Raji (cell line): Measurements from ENCODE around the gene COPS9.
A peak's percentile ranks its signal among the peaks of the same experiment; 100 is the strongest.

Source experiments
- POLR2A ChIP-seq: IDR thresholded peaks from 2 replicates; pipeline ENCODE4 v1.6.1; 2011; ENCODE audit warnings: low read depth, low read length, control low read depth; ENCODE audit not compliant: insufficient read depth

COPS9 gene

DNA sequence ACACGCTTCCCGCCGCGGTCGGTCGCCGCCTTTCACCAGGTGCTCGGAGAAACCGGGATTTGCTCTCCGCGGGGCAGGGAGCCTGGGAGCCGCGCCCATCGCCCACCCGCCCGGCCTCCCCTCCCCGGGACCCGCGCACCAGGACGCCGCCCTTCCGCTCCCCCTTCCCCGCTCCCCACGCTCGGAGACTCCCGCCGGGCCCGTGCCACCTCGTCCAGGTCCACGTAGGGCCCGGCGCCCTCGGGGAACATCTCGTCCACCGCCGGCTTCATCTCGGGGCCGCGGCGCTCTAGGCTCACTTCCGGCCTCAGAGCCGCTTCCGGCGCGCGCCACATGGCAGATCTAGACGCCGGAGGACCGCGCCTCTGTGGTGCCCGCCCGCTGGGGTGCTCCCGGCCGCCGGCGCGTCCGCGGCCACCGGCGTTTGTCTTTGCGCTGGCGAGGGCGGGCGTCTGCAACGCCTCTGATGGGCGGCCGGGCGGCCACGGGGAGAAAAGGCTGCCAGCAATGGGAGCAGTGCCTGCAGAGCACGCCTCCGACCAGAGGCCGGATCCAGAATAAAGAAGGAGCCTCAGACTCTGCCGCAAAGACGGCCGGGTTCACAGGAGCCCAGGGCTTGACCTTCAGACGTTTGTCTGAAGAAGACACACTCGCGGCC, at the start of gene COPS9:
Gene COPS9, minus strand, starts transcription at position 293 of the 658 bp plus-strand sequence. Its CDS starts 21 bp downstream, at position 272.
- peak; percentile 75 for TF ChIP-seq POLR2A

DNA sequence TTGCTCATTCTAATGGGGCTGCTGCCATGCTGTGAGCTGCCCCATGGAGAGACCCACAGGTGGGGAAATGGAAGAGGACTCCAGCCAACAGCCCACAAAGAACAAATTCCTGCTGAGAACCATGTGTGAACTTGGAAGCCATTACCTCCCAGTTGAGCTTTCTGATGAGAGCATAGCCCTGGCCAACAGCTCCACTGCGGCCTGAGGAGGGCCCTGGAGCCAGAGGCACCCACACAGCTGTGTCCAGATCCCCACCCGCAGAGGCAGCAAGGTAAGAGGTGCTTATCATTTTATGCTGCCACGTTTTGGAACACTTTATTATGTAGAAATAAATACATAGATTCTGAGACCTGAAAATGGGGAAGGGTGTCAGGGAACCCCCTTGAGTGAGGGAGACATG, 48.6 kb upstream of the COPS9 start:
- no peak for TF ChIP-seq POLR2A

DNA sequence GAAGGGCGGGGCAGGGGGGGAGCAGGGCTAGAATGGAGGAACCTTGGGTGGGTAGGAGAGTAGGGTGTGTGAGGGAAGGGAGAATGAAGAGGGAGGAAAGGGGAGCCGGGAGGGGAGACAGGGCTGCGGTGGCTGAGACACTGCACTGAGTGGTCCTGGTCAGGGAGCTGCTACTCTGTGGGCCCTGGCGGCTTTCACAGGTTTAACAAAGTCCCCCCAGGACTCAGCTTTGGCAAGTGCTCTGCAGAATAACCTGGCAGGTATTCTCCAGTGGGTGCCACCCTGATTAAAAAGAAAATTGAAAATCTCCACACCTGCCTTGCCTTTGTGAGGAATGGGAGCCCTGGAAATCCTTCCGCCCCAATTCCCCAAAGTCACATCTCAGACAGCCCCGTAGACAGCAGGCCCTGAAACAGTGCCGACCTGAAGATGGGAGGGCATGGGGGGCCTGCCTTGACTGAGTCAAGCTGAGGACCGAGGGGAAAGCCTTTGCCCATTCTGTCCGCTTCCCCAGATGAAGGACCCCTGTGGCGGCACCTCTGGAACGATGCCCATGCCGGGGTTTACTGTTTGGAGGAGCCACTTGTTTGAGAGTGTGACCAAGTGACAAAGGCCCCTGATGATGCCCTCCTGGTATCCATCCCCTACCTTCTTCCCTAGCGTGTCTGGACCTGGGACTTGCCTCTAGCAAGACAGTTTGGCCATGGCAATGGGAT, 47.9 kb upstream of the COPS9 start:
- no peak for TF ChIP-seq POLR2A

DNA sequence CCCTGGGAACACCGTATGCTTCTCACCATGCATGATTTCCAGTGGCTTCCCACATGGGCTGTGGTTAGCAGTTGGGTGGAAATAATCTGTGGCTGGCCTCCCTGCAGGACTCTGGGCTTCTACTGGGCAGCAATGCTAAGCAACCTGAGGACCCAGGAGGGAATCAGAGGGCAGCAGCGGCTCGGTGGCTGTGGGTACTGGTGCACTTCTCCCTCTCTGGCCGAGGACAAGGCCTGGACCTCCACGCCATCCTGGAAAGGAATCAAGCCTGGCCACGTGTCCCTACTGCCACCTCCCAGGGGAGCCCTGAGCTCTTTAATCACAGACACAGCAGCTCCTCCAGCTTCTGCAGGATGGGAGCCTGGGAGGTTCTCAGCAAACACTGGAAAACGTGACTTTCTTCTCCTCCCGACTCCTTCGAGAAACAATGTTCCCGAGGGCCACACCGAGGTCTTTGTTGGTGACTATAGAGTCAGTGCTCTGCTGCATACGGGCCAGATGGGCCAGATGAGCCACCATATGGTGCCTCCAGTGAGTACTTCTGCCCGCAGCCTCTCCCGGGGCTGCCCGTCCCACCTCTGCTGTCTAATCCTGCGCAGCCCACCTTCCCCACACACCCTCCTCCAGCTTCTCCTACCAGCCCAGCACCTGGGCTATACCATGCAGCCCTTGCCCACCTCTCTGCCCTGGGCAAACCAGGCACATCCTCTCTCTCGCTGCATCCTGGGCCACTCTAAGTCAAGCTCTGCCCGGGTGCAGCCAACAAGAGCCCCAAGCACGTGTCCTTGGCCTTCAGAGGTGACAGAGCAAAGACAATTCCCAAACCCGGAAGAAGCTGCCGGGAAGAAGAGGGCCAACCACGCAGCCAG, 47.1 kb upstream of the COPS9 start:
- TF ChIP-seq POLR2A, result no peak

DNA sequence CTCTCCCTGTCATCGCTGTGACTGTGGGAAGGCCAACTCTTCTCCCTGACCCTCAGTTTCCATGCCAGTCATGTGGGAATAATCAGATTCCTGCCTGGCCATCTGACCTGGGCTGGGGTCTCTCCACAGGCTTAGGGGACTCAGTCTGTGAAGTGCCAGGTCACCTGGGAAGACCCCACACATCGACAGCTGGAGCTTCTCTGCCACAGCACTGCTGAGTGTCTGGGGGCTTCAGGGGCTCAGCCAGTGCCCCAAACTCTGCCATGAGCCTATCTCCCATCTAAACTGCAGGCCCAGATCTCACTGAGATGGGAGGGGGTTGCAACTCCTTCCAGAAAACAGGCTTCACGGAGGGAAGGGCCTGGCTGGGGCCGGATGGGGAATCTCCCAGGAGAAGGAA, 46.4 kb upstream of the COPS9 start:
- no peak for TF ChIP-seq POLR2A

DNA sequence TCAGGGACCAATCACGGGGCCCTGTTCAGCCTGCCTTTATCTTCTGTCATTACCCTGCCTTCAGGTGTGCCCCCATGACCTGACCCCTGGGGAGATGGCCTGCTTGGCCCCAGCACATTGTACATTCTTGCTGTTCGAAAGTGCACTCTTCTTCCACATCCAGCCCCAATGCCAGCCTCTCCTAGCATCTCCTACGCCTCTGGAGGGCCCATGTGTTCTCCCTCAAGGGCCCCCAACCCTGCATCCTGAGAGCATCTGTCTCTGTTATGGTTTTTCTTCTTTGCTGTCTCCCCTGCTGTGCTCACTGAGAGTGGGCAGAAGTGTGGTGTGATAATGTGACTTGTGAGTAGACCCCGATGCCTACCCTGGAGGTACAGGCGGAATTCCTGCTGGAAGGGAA, 45.9 kb upstream of the COPS9 start:
- TF ChIP-seq POLR2A, result no peak

DNA sequence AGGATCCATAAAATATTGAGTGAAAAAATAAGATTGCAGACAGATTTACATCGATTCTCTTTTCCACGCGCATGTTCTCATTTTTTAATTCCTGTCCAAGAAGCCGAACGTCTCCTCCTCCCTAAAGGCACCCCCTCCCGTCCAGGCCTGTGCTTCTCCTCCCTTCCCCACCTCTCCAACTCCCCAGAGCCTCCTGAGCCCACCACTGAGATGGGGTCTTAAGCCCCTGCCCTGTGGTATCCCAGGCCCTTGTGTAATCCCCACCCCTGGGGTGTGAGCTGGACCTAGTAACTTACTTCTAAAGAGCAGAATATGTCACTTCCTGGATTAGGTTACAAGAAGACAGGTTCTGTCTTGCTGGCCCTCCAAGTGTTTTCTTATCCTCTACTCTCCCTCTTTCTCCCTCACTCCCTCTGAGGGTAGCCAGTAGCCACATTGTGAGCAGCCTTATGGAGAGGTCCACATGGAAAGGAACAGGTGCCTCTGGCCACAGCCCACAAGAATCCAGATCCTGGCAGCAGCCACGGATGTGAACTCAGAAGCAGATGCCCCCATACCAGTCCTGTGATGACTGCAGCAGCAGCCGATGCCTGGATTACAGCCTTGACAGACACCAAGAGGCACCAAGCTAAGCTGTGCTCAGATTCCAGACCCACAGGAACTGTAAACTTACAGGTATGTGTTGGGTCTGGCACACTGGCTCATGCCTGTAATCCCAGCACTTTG, 44.0 kb upstream of the COPS9 start:
- TF ChIP-seq POLR2A, result no peak

DNA sequence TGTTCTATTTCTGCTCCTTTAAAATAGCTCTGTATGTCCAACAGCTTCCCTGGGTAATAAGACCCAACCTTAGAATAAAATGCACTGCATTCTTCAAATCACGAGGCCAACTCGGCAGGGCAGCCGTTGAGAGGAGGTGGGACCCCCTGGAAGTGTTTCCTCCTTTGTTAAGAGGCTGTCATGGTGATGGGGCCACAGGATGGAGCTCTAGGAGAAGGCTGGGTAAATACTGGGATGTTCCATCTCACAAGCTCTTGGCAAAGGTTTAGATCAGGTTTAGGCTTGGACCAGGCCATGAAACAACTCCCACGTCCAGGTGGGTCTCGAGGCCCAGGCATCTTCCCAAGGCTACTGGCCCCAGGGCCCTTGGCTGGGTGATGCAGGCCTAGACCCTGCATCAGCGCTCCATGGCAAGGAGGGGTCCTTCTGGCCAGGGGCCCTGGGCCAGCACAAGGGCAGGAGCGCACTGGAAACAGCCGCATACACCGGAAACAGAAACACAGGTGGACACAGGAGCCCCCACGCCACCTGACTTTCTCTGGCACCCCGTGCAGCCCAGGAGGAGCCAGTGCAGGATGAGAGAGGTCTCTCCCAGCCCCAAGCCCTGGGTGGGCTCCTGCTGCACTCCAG, 43.2 kb upstream of the COPS9 start:
- no peak for TF ChIP-seq POLR2A

DNA sequence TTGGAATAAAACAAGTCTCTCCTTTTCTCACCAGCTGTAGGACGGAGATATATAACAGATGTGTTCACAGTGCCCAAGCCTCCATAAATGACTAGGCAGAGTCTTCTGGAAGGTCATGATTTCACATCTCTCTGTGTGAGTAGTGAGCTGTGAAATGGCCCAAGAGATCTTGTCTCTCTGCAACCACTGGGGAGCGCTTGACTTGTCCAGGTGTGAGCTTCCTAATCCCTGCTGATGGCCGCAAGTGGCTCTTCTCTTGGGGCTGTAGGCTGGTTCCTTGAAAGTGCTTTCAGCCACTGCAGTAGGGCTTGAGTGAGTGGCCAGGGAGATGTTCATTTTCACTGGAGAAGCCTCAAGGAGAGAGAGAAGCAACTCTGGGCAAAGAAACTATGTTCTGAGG, 42.5 kb upstream of the COPS9 start:
- no peak for TF ChIP-seq POLR2A

DNA sequence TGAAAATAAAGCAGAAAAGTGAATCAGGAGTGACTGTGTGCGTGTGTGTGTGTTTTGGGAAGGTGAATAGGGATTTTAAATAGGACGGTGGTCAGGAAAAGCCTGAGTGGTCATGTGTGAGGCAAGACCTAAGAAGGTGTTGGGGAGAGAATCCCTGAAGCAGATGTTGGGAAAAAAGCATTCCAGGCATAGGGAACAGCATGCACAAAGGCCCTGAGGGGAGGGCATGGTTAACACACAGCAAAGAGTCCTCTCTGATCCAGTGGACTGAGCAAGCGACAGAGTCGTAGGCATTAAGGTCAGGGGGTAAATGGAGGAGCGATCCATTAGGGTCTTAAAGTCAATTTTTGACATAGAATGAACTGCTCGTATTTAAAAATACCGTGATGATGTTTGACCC, 38.4 kb upstream of the COPS9 start:
- TF ChIP-seq POLR2A, result no peak

DNA sequence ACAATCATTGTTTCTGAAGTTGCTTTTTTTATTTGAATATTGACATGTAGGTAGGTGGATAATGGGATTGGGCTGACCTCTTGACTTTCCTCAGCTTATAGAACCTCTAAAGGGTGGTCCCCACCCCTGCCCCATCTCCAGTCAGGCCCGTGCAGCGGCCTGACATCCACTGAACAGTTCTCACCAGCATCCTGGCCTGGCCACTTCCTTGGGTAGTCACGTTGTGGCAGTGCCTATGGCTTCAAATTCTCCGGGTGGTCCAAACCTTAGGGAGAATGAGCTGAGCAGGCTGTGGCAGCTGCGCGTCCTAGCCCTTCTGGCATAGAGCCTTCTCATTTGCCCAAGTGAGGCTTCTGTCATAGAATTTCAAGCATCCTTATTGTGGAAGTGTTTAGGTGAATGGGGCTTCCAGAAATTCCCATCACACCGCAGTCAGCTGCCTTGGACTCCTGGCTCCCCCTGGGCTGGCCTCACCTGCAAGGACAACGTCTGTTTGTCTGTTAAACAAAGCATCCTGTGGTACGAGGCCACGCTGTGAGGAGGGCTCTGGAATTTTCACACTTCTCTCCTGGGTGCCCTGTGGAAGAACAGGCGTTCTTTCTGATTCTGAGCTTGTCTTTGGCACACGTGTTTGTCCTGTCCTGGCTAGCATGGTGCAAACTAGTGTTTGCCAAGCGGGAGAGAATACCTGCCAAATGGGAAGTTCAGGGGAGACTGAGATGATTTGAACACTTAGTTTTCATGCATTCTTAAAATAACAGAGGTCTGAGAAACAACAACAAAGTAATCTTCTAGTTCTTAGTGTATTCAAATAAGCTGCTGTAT, 36.2 kb upstream of the COPS9 start:
- no peak for TF ChIP-seq POLR2A

DNA sequence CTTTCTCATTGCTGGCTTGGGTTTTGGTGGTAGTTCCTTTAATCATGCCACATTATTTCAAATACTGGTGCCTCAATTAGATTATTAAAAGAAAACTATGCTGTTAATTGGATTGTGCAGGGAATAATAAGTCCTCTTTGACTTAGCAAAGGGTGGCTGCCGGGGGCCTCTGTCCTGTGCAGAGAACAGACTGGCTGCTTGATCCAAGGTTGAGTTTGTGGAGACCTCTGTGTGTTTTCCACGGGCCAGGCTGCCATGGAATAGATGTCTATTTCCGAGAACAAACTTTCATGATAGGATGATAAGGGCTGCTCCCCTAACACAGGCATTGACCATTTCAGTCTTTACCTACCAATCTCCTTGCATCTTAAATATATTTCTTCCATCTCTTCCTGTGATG, 34.8 kb upstream of the COPS9 start:
- no peak for TF ChIP-seq POLR2A

DNA sequence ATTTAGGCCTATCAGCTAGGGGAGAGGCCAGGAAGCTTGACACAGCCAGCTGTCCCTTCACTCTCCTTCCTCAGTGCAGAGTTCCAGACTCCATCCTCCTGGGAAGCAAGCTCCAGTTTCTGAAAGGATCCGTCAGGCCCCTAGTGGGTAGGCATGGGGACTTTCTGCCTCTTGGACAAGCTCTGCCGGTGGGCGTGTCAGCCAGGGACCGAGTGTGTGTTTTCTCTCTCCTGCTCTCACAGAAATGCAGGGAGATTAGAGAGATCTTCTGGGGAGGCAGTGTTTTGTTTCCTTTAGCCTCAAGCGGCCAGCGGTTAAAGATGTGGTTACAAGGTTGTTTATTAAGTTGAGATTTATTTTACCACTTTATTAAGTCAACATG, 34.2 kb upstream of the COPS9 start:
- no peak for TF ChIP-seq POLR2A

DNA sequence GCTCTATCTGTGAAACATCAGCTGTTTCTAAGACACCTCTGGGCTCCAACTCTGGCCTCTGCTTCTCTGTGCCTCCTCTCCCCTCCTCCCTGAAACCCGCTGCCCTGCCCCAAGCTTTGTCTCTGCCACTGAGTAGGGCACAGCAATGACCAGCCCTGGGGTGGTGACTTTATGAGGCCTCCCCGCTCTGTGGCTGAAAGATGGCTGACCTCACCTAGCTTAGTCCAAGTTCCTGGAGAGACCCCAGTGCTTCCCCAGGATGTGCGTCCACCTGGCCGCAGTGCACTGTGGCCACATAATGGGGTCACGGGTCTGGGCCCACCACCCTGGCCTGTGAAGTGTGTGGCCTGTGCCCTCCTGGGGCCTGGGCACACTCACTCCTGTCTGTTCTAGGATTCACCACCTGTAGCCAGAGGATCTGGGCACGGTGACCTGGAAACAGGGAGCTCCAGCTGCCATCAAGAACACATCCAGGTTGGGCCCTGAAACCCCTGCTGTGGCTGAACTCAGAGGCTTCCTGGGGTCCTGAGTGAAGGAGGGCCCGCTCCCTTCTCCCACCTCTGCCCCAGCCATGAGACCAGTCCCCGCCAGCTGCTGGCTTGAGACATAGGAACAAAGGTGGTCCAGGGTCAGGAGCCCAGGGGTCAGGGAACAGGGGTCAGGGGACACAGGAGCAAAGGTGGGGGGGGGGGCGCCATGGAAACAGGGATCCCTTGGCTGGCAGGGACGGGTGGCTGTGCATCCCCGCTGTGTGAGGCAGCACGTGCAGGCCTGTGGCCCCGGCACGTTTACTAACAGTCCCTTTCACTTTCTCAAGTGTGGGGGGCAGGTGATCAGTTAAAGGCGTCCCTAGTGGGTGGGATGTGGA, 33.6 kb upstream of the COPS9 start:
- TF ChIP-seq POLR2A, result no peak
